GM18870 (cell line): Measurements from ENCODE around the gene ARL3.

ENCODE experiments used
- ATAC-seq: cut with Tn5 transposase; IDR thresholded peaks from one replicate; pipeline ENCODE4 v1.9.1; 2021; ENCODE audit warnings: moderate library complexity; ENCODE audit not compliant: unreplicated experiment

The ARL3 gene

GRCh38 chr10:102642736-102643335 is 71.4 kb downstream of the ARL3 start:
- ATAC-seq, result no peak

GRCh38 chr10:102641880-102642735 is 72.1 kb downstream of the ARL3 start:
- peak; percentile 46 for ATAC-seq

GRCh38 chr10:102641402-102641801 is 72.8 kb downstream of the ARL3 start:
- no peak for ATAC-seq

GRCh38 chr10:102639537-102639936 is 74.7 kb downstream of the ARL3 start:
- ATAC-seq, result no peak

- no peak for ATAC-seq
Measured at GRCh38 chr10:102635377-102635776, 78.8 kb downstream of the ARL3 start.

- ATAC-seq, result no peak
Measured at GRCh38 chr10:102634686-102635085, 79.5 kb downstream of the ARL3 start.

GRCh38 chr10:102633848-102634247 is 80.3 kb downstream of the ARL3 start:
- ATAC-seq, result no peak

GRCh38 chr10:102633287-102633686 is 80.9 kb downstream of the ARL3 start:
- ATAC-seq, result no peak

GRCh38 chr10:102632394-102633111 is 81.6 kb downstream of the ARL3 start:
- ATAC-seq, result no peak

- no peak for ATAC-seq
Measured at GRCh38 chr10:102631525-102632393, 82.4 kb downstream of the ARL3 start.

GRCh38 chr10:102630663-102631062 is 83.5 kb downstream of the ARL3 start:
- no peak for ATAC-seq

- ATAC-seq, result no peak
Measured at GRCh38 chr10:102629661-102630614, 84.3 kb downstream of the ARL3 start.

- no peak for ATAC-seq
Measured at GRCh38 chr10:102628451-102628911, 85.7 kb downstream of the ARL3 start.

GRCh38 chr10:102627736-102628293 is 86.4 kb downstream of the ARL3 start:
- ATAC-seq, result no peak

GRCh38 chr10:102627291-102627735 is 86.9 kb downstream of the ARL3 start:
- ATAC-seq, result no peak

- ATAC-seq, result no peak
Measured at GRCh38 chr10:102626026-102626685, 88.0 kb downstream of the ARL3 start.

GRCh38 chr10:102624751-102625645 is 89.2 kb downstream of the ARL3 start:
- no peak for ATAC-seq

- no peak for ATAC-seq
Measured at GRCh38 chr10:102624094-102624493, 90.1 kb downstream of the ARL3 start.
